Fibroblast of lung (primary cell): Measurements from ENCODE around the gene CACNB2. TPM values are rescaled to one million over a fixed set of nuclear protein-coding genes. Genes with fewer than 3 reads are reported as not detected.
A peak's percentile ranks its signal among the peaks of the same experiment; 100 is the strongest.

Source experiments
- DNase-seq, 2 donors: peaks; one replicate each; pipeline versions ENCODE4 v3.0.0 to v3.0.0-alpha.2; 2010; ENCODE audit warnings: low read depth in 2 of 2
- H2AFZ ChIP-seq: 2 replicates; pipeline ENCODE4 v1.5.1; 2012; ENCODE audit warnings: low read length, control low read depth, inconsistent platforms
- H3K27ac ChIP-seq: 2 replicates; pipeline ENCODE4 v1.5.1; 2011; ENCODE audit warnings: low read length, control low read depth; ENCODE audit not compliant: insufficient read depth
- H3K27me3 ChIP-seq: 2 replicates; pipeline ENCODE4 v1.5.1; 2011; ENCODE audit warnings: mild to moderate bottlenecking, low read length; ENCODE audit not compliant: control insufficient read depth, insufficient read depth
- H3K36me3 ChIP-seq: 2 replicates; pipeline ENCODE4 v1.5.1; 2011; ENCODE audit warnings: low read length; ENCODE audit not compliant: control insufficient read depth, insufficient read depth
- H3K4me1 ChIP-seq: 2 replicates; pipeline ENCODE4 v1.5.1; 2011; ENCODE audit warnings: low read length; ENCODE audit not compliant: control insufficient read depth, insufficient read depth; ENCODE audit errors: extremely low read depth
- H3K4me2 ChIP-seq: 2 replicates; pipeline ENCODE4 v1.5.1; 2011; ENCODE audit warnings: low read length, control low read depth; ENCODE audit not compliant: insufficient read depth; ENCODE audit errors: extremely low read depth
- H3K4me3 ChIP-seq, 4 experiments: fragments of 200-600 bp in 1 of 4; sonication (generic) in 1 of 4; replicated peaks in 1 of 4; 2 replicates each; pipeline ENCODE4 v1.5.1; 2011 to 2016; ENCODE audit warnings: low read length in 4 of 4, low read depth in 3 of 4, mild to moderate bottlenecking in 3 of 4, control low read depth in 2 of 4, inconsistent platforms in 1 of 4, mixed read lengths in 1 of 4; ENCODE audit not compliant: insufficient read depth in 1 of 4; ENCODE audit errors: control extremely low read depth in 1 of 4
- H3K79me2 ChIP-seq: 2 replicates; pipeline ENCODE4 v1.5.1; 2012; ENCODE audit warnings: mild to moderate bottlenecking, low read length, inconsistent platforms; ENCODE audit not compliant: control insufficient read depth, insufficient read depth
- H3K9ac ChIP-seq: 2 replicates; pipeline ENCODE4 v1.5.1; 2011; ENCODE audit warnings: mild to moderate bottlenecking, low read length, control low read depth; ENCODE audit not compliant: insufficient read depth
- H3K9me3 ChIP-seq: 2 replicates; pipeline ENCODE4 v1.5.1; 2012; ENCODE audit warnings: low read depth, low read length; ENCODE audit not compliant: control insufficient read depth, insufficient read depth
- H4K20me1 ChIP-seq: 2 replicates; pipeline ENCODE4 v1.5.1; 2011; ENCODE audit warnings: low read length; ENCODE audit not compliant: control insufficient read depth, insufficient read depth; ENCODE audit errors: extremely low read depth
- EZH2 ChIP-seq: IDR thresholded peaks from 2 replicates; pipeline ENCODE4 v1.5.1; 2012; ENCODE audit warnings: low read length, control low read depth, mild to moderate bottlenecking; ENCODE audit errors: missing control alignments
- polyA plus RNA-seq, 2 donors: library from polyadenylated mRNA; depleted of rRNA in 1 of 2; stranded (reverse) in 1 of 2; unstranded in 1 of 2; fragments of >200 nt; gene quantifications; 2 replicates each; pipeline ENCODE4 v1.2.1, GENCODE V29; 2011 to 2012; ENCODE audit warnings: missing spikeins in 1 of 2
- total RNA-seq: library from RNA; depleted of rRNA; stranded (reverse); fragments of >200 nt; gene quantifications from 2 replicates; pipeline ENCODE4 v1.2.1, GENCODE V29; 2014
- TF ChIP-seq, protein P1 (sequence below), 2 donors: IDR thresholded peaks in 1 of 2; conservative IDR thresholded peaks in 1 of 2; 1 replicate in 1 of 2; 2 replicates in 1 of 2; pipeline ENCODE4 v1.5.1; 2011 to 2012; ENCODE audit warnings: low read length in 2 of 2, control low read depth in 1 of 2, inconsistent platforms in 1 of 2, low read depth in 1 of 2, mild to moderate bottlenecking in 1 of 2

CACNB2 gene
- total and polyA plus RNA-seq, 2 donors (not counting 1 experiment from before 2014, with no cell fraction given) = 0.66 to 0.70 TPM

DNA sequence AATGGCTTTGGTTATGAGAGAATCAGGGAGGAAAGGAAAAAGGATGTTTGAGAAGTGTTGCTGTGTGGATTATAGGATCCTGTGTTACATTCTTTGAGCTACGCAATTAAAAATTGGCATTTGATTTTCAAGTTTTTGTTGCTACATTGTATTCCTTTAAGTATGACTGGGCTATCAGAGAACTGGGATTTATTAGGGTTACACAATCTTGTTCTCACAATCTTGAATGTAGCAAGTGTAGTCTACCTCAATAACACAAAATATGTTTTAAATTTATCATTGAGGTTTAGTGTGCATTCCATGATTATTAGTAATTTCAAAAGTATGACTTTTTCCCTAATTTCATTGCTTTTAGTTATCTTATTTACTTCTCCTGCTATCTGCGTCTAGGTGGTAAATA lies 113.9 kb downstream of the CACNB2 start:
- Histone ChIP-seq H3K27ac (no peak overlapping the region), H3K9me3 (no peaks in the 10 kb centered on the region), H3K4me2 (no peak overlapping the region), H3K27me3 (no peaks in the 10 kb centered on the region), H3K4me3 (no peak overlapping the region), H3K36me3 (no peaks in the 10 kb centered on the region), H3K79me2 (no peaks in the 10 kb centered on the region), H3K9ac (no peak overlapping the region), H3K4me1 (no peaks in the 10 kb centered on the region), H2AFZ (no peak overlapping the region), H4K20me1 (no peaks in the 10 kb centered on the region)
- no peak for TF ChIP-seq EZH2
- peak; percentile 16 to 70 for DNase-seq

DNA sequence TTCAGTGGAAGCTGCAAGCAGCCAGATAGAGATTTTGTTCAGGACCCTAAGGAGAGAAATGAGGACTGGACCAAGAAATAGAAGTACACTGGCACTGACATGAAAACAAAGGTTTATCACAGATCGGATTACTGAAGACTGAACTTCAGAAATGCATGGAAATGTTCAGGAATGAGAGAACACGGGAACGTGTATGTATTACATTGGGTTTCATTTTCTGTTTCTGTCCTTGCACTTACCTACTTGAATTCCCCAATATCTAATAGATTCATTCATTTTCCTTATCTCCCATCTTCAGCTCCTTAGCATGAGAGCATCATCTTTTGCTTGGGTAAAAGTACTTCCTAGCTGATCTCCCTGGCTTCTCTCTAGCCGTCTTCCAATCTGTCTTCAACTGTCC lies 114.5 kb downstream of the CACNB2 start:
- H3K27me3 ChIP-seq = no peaks in the 10 kb centered on the region
- TF ChIP-seq, protein P1, sequence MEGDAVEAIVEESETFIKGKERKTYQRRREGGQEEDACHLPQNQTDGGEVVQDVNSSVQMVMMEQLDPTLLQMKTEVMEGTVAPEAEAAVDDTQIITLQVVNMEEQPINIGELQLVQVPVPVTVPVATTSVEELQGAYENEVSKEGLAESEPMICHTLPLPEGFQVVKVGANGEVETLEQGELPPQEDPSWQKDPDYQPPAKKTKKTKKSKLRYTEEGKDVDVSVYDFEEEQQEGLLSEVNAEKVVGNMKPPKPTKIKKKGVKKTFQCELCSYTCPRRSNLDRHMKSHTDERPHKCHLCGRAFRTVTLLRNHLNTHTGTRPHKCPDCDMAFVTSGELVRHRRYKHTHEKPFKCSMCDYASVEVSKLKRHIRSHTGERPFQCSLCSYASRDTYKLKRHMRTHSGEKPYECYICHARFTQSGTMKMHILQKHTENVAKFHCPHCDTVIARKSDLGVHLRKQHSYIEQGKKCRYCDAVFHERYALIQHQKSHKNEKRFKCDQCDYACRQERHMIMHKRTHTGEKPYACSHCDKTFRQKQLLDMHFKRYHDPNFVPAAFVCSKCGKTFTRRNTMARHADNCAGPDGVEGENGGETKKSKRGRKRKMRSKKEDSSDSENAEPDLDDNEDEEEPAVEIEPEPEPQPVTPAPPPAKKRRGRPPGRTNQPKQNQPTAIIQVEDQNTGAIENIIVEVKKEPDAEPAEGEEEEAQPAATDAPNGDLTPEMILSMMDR (conservative IDR thresholded peaks at IDR 0.05 in 1 of 2, IDR thresholded peaks at IDR 0.05 in 1 of 2; ENCODE audit: low read depth in 1 of 2, low read length in 2 of 2) = no peak
- TF ChIP-seq EZH2 = no peak

DNA sequence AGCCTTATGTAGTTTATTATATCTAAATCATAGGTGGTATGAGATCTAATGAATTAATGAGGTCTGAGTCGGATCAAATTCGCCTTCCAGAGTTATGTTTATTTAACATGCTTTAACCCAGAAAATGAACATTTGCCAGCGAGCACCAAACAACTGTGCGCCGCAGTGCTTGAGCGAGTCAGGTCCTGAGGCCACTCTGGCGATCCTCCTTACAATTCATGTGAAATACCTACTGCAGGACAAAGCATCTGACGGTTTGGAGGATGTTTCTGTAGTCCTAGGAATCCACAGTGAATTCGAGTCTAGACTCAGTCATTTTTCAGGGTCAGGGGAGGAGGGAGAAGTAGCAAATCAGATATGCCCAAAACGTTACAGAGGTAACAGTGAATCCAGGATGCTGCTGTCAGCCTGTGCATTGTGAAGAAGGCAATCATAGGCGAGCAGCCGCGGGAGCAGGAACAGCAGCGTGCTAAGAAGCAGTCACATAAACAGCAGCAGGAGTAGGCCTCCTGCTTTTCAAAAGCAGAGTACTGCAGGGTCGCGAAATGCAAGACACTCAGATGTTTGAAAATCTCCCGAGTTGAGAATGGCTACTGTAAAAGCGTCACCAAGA lies 120.2 kb downstream of the CACNB2 start:
- no peak overlapping the region for H3K27ac ChIP-seq
- H3K79me2 ChIP-seq = no peaks in the 10 kb centered on the region
- peak overlapping the region; percentile 36 for H2AFZ ChIP-seq
- H3K27me3 ChIP-seq = no peaks in the 10 kb centered on the region
- TF ChIP-seq, protein P1 (conservative IDR thresholded peaks at IDR 0.05 in 1 of 2, IDR thresholded peaks at IDR 0.05 in 1 of 2; ENCODE audit: low read depth in 1 of 2, low read length in 2 of 2) = no peak
- no peak for TF ChIP-seq EZH2
- DNase-seq = peak in 1 of 2 donors; percentile 8
- H4K20me1 ChIP-seq = no peaks in the 10 kb centered on the region
- no peaks in the 10 kb centered on the region for H3K36me3 ChIP-seq
- no peaks in the 10 kb centered on the region for H3K4me1 ChIP-seq
- H3K4me2 ChIP-seq = no peak overlapping the region
- no peaks in the 10 kb centered on the region for H3K9me3 ChIP-seq
- no peak overlapping the region for H3K9ac ChIP-seq
- H3K4me3 ChIP-seq = no peak overlapping the region

More for the DNA sequence above, 114.5 kb downstream of the CACNB2 start:
- no peak overlapping the region for H3K27ac ChIP-seq
- no peak for DNase-seq
- no peaks in the 10 kb centered on the region for H3K4me1 ChIP-seq
- no peak overlapping the region for H3K4me3 ChIP-seq
- no peak overlapping the region for H3K9ac ChIP-seq
- no peaks in the 10 kb centered on the region for H3K9me3 ChIP-seq
- H3K4me2 ChIP-seq = no peak overlapping the region
- no peaks in the 10 kb centered on the region for H4K20me1 ChIP-seq
- no peak overlapping the region for H2AFZ ChIP-seq
- no peaks in the 10 kb centered on the region for H3K36me3 ChIP-seq
- H3K79me2 ChIP-seq = no peaks in the 10 kb centered on the region
